Natural killer cell (primary cell): Measurements from ENCODE around the gene DNM2. TPM values are rescaled to one million over a fixed set of nuclear protein-coding genes. Genes with fewer than 3 reads are reported as not detected.

Experiments
- ATAC-seq, 3 donors: fragments of 150-1000 bp in 2 of 3; fragments of 200-7000 bp in 1 of 3; cut with Tn5 transposase; 1 replicate in 1 of 3; 2 replicates in 2 of 3; pipeline ENCODE4 v1.10.0; 2021; ENCODE audit warnings: mild to moderate bottlenecking in 2 of 3, moderate library complexity in 2 of 3
- DNase-seq, 2 donors: peaks; one replicate each; pipeline versions ENCODE4 v3.0.0 to v3.0.0-alpha.2; 2013 to 2021; ENCODE audit warnings: mixed read lengths in 1 of 2
- H3K27ac ChIP-seq: one replicate; pipeline ENCODE4 v1.5.1; 2013; ENCODE audit warnings: mild to moderate bottlenecking, low read length
- H3K27me3 ChIP-seq: one replicate; pipeline ENCODE4 v1.6.1; 2013; ENCODE audit warnings: low read length; ENCODE audit not compliant: control insufficient read depth, insufficient read depth
- H3K36me3 ChIP-seq: one replicate; pipeline ENCODE4 v1.6.1; 2013; ENCODE audit warnings: low read length; ENCODE audit not compliant: control insufficient read depth, insufficient read depth
- H3K4me1 ChIP-seq: one replicate; pipeline ENCODE4 v1.6.1; 2013; ENCODE audit warnings: low read length; ENCODE audit not compliant: control insufficient read depth, insufficient read depth
- H3K4me3 ChIP-seq: one replicate; pipeline ENCODE4 v1.5.1; 2013; ENCODE audit warnings: low read length
- H3K9me3 ChIP-seq: one replicate; pipeline ENCODE4 v1.6.1; 2013; ENCODE audit warnings: low read length; ENCODE audit not compliant: control insufficient read depth, insufficient read depth
- H3K27ac Mint-ChIP-seq, 2 donors: one replicate each; pipeline ENCODE4 v1.8.0; 2022; ENCODE audit warnings: mild to moderate bottlenecking in 2 of 2, mixed read lengths in 2 of 2, moderate library complexity in 1 of 2
- H3K27me3 Mint-ChIP-seq, 2 donors: one replicate each; pipeline ENCODE4 v1.8.0; 2022; ENCODE audit warnings: low read depth in 2 of 2, mixed read lengths in 2 of 2
- H3K36me3 Mint-ChIP-seq: one replicate; pipeline ENCODE4 v1.8.0; 2022; ENCODE audit warnings: mixed read lengths
- H3K4me1 Mint-ChIP-seq, 2 donors: one replicate each; pipeline ENCODE4 v1.8.0; 2022; ENCODE audit warnings: mixed read lengths in 2 of 2
- H3K4me3 Mint-ChIP-seq: one replicate; pipeline ENCODE4 v1.8.0; 2022; ENCODE audit warnings: mild to moderate bottlenecking, moderate library complexity, mixed read lengths
- H3K9me3 Mint-ChIP-seq, 2 donors: one replicate each; pipeline ENCODE4 v1.8.0; 2022; ENCODE audit warnings: mixed read lengths in 2 of 2
- CTCF ChIP-seq: fragments of 200-600 bp; IDR thresholded peaks from one replicate; pipeline ENCODE4 v1.8.0; 2022; ENCODE audit warnings: antibody characterized with exemption
- WGBS: methylation state at CpG from one replicate; pipeline ENCODE4 v1.1.7; 2013; ENCODE audit warnings: missing lambda C conversion rate; ENCODE audit not compliant: insufficient coverage; 5-methylcytosine and 5-hydroxymethylcytosine counted together
- intact Hi-C: fragments of 100-400 bp; cut with micrococcal nuclease; formaldehyde crosslinking; loops from one replicate; pipeline ENCODE4 v1.14.2; 2022
- total RNA-seq, 4 donors: library from RNA; stranded (reverse); fragments of 120-200 nt in 1 of 4; gene quantifications; one replicate each; pipeline versions ENCODE4 v1.2.3 to v1.2.4, GENCODE V29; 2013 to 2022

Gene DNM2
- total RNA-seq, 3 donors from 2014 or later (not counting 1 experiment from before 2014, with no cell fraction given): 419 to 491 (median 428) TPM

GRCh38 chr19:10769533-10770491, 51.9 kb downstream of the DNM2 start:
- H3K27me3 Mint-ChIP-seq: no peaks in the 10 kb centered on the region
- H3K36me3 Mint-ChIP-seq: no peaks in the 10 kb centered on the region
- WGBS: 87% methylated on average over 21 of the region's 21 CpGs
- Histone ChIP-seq H3K27ac (no peak overlapping the region), H3K36me3 (peaks cover 14% of the 10 kb centered on the region), H3K9me3 (no peaks in the 10 kb centered on the region), H3K4me1 (peaks cover 40% of the 10 kb centered on the region), H3K27me3 (no peaks in the 10 kb centered on the region), H3K4me3 (no peak overlapping the region)
- no peak overlapping the region for H3K4me3 Mint-ChIP-seq
- peak in 1 of 3 donors; percentile 31 for ATAC-seq
- no peaks in the 10 kb centered on the region for H3K9me3 Mint-ChIP-seq
- DNase-seq: peak in 1 of 2 donors; percentile 67
- intact Hi-C loops: no loop called here
- H3K27ac Mint-ChIP-seq: peak overlapping the region; percentile 37 to 83
- TF ChIP-seq CTCF: no peak
- peaks cover 22 to 36% of the 10 kb centered on the region in 2 donors for H3K4me1 Mint-ChIP-seq

GRCh38 chr19:10773969-10774368, 56.1 kb downstream of the DNM2 start:
- 67% methylated on average over 3 of the region's 3 CpGs for WGBS
- H3K4me1 ChIP-seq: peaks cover 25% of the 10 kb centered on the region
- no peaks in the 10 kb centered on the region for H3K9me3 Mint-ChIP-seq
- H3K27ac Mint-ChIP-seq: no peak overlapping the region
- no peaks in the 10 kb centered on the region for H3K27me3 Mint-ChIP-seq
- H3K4me3 ChIP-seq: no peak overlapping the region
- intact Hi-C loops: no loop called here
- TF ChIP-seq CTCF: no peak
- H3K27me3 ChIP-seq: no peaks in the 10 kb centered on the region
- ATAC-seq (no peak), DNase-seq (no peak)
- no peak overlapping the region for H3K27ac ChIP-seq
- no peaks in the 10 kb centered on the region for H3K36me3 Mint-ChIP-seq
- H3K9me3 ChIP-seq: no peaks in the 10 kb centered on the region
- peaks cover 38% of the 10 kb centered on the region for H3K36me3 ChIP-seq
- H3K4me1 Mint-ChIP-seq: peaks cover 22 to 27% of the 10 kb centered on the region in 2 donors
- no peak overlapping the region for H3K4me3 Mint-ChIP-seq

- TF ChIP-seq CTCF: no peak
- Mint-ChIP-seq H3K27ac (peak overlapping the region in 1 of 2 donors; percentile 48), H3K27me3 (no peaks in the 10 kb centered on the region), H3K4me3 (no peak overlapping the region), H3K4me1 (peaks cover 21% of the 10 kb centered on the region in 2 donors), H3K9me3 (no peaks in the 10 kb centered on the region), H3K36me3 (no peaks in the 10 kb centered on the region)
- ATAC-seq (no peak), DNase-seq (no peak)
- no peak overlapping the region for H3K27ac ChIP-seq
- intact Hi-C loops: no loop called here
- peaks cover 16% of the 10 kb centered on the region for H3K4me1 ChIP-seq
- H3K27me3 ChIP-seq: no peaks in the 10 kb centered on the region
- no peak overlapping the region for H3K4me3 ChIP-seq
- peaks cover 44% of the 10 kb centered on the region for H3K36me3 ChIP-seq
- WGBS: over 99% methylated on average over 6 of the region's 6 CpGs
- H3K9me3 ChIP-seq: no peaks in the 10 kb centered on the region
Measured at GRCh38 chr19:10774893-10775292, 57.0 kb downstream of the DNM2 start.
